GM23338 (cell line): ENCODE data around the gene SCN4A. TPM values are rescaled to one million over a fixed set of nuclear protein-coding genes. Genes with fewer than 3 reads are reported as not detected.

Experiments used
- ATAC-seq: fragments of 200-7000 bp; cut with Tn5 transposase; 3 replicates; pipeline ENCODE4 v1.9.1; 2020
- DNase-seq: peaks from one replicate; pipeline ENCODE4 v3.0.0-alpha.2; 2015; ENCODE audit warnings: low spot score
- H2AFZ ChIP-seq: fragments of 200-600 bp; sonication (generic); 2 replicates; pipeline ENCODE4 v1.8.0; 2016; ENCODE audit warnings: antibody characterized with exemption, mild to moderate bottlenecking, moderate library complexity
- H3F3A ChIP-seq: fragments of 200-600 bp; sonication (generic); replicated peaks from 2 replicates; pipeline ENCODE4 v1.8.0; 2017; ENCODE audit warnings: antibody characterized with exemption, mixed run types, low read depth
- H3K27ac ChIP-seq: fragments of 200-600 bp; sonication (generic); 2 replicates; pipeline ENCODE4 v1.6.1; 2016; ENCODE audit warnings: low read depth
- H3K27me3 ChIP-seq: fragments of 200-600 bp; sonication (generic); 2 replicates; pipeline ENCODE4 v1.8.0; 2016; ENCODE audit warnings: mild to moderate bottlenecking, mixed run types, moderate library complexity; ENCODE audit not compliant: insufficient read depth
- H3K36me3 ChIP-seq: fragments of 200-600 bp; sonication (generic); 2 replicates; pipeline ENCODE4 v1.8.0; 2016; ENCODE audit warnings: mild to moderate bottlenecking; ENCODE audit not compliant: insufficient read depth
- H3K4me1 ChIP-seq: fragments of 200-600 bp; sonication (generic); 2 replicates; pipeline ENCODE4 v1.8.0; 2016; ENCODE audit warnings: mild to moderate bottlenecking, moderate library complexity; ENCODE audit not compliant: insufficient read depth
- H3K4me2 ChIP-seq: fragments of 200-600 bp; sonication (generic); 2 replicates; pipeline ENCODE4 v1.7.1; 2017; ENCODE audit warnings: mixed run types
- H3K4me3 ChIP-seq: fragments of 200-600 bp; sonication (generic); 2 replicates; pipeline ENCODE4 v1.6.1; 2016; ENCODE audit warnings: mixed run types
- H3K79me2 ChIP-seq: fragments of 200-600 bp; sonication (generic); replicated peaks from 2 replicates; pipeline ENCODE4 v1.8.0; 2017; ENCODE audit warnings: mild to moderate bottlenecking; ENCODE audit not compliant: insufficient read depth
- H3K9me2 ChIP-seq: fragments of 200-600 bp; sonication (generic); 2 replicates; pipeline ENCODE4 v1.8.0; 2017; ENCODE audit not compliant: insufficient read depth
- H4K20me1 ChIP-seq: fragments of 200-600 bp; sonication (generic); replicated peaks from 2 replicates; pipeline ENCODE4 v1.8.0; 2017; ENCODE audit warnings: mild to moderate bottlenecking; ENCODE audit not compliant: insufficient read depth
- H3K27ac Mint-ChIP-seq: 2 replicates; pipeline ENCODE4 v1.8.0; 2020; ENCODE audit warnings: inconsistent platforms, mild to moderate bottlenecking, moderate library complexity, mixed read lengths
- H3K27me3 Mint-ChIP-seq: 3 replicates; pipeline ENCODE4 v1.8.0; 2022; ENCODE audit warnings: low read depth, mild to moderate bottlenecking, moderate library complexity, mixed read lengths, inconsistent platforms; ENCODE audit not compliant: insufficient read depth, poor library complexity
- H3K36me3 Mint-ChIP-seq: 3 replicates; pipeline ENCODE4 v1.8.0; 2021; ENCODE audit warnings: low read depth, mild to moderate bottlenecking, inconsistent platforms, moderate library complexity, mixed read lengths
- H3K4me1 Mint-ChIP-seq: 3 replicates; pipeline ENCODE4 v1.8.0; 2020; ENCODE audit warnings: mild to moderate bottlenecking, inconsistent platforms, mixed read lengths
- H3K4me3 Mint-ChIP-seq: 3 replicates; pipeline ENCODE4 v1.8.0; 2021; ENCODE audit warnings: moderate library complexity, mild to moderate bottlenecking, inconsistent platforms, mixed read lengths
- H3K9me3 Mint-ChIP-seq: 3 replicates; pipeline ENCODE4 v1.8.0; 2020; ENCODE audit warnings: moderate library complexity, mild to moderate bottlenecking, inconsistent platforms, mixed read lengths
- EZH2 ChIP-seq: fragments of 200-600 bp; sonication (generic); IDR thresholded peaks from one replicate; pipeline ENCODE4 v1.8.0; 2017; ENCODE audit warnings: antibody characterized with exemption, mild to moderate bottlenecking, low read depth; ENCODE audit not compliant: unreplicated experiment
- EZH2phosphoT487 ChIP-seq: fragments of 200-600 bp; sonication (generic); IDR thresholded peaks from one replicate; pipeline ENCODE4 v1.8.1; 2018; ENCODE audit warnings: antibody characterized with exemption; ENCODE audit not compliant: unreplicated experiment
- JUNB ChIP-seq: IDR thresholded peaks from one replicate; pipeline ENCODE4 v1.6.1; 2016; ENCODE audit warnings: antibody characterized with exemption; ENCODE audit not compliant: unreplicated experiment
- NANOG ChIP-seq: IDR thresholded peaks from 2 replicates; pipeline ENCODE4 v1.6.1; 2016; ENCODE audit warnings: antibody characterized with exemption, borderline replicate concordance
- POLR2AphosphoS5 ChIP-seq: IDR thresholded peaks from 2 replicates; pipeline ENCODE4 v1.6.1; 2016; ENCODE audit warnings: antibody characterized with exemption, low read depth
- STAT1 ChIP-seq: IDR thresholded peaks from one replicate; pipeline ENCODE4 v1.6.1; 2016; ENCODE audit warnings: antibody characterized with exemption; ENCODE audit not compliant: unreplicated experiment
- ZNF114 ChIP-seq: fragments of 250-450 bp; sonication (Bioruptor Pico); IDR thresholded peaks from 2 replicates; pipeline ENCODE4 v1.5.0; 2020; ENCODE audit warnings: mild to moderate bottlenecking, moderate library complexity
- polyA plus RNA-seq: library from polyadenylated mRNA; unstranded; fragments of >200 nt; fragmentation: Nextera tagmentation; extraction: Ambion mirVana; gene quantifications from 2 replicates; pipeline ENCODE4 v1.2.1, GENCODE V29; 2016
- total RNA-seq: library from RNA; depleted of rRNA; stranded (reverse); fragments of >200 nt; shearing (Covaris generic); gene quantifications from 2 replicates; pipeline ENCODE4 v1.2.3, GENCODE V29; 2014
- TF ChIP-seq, protein P1 (sequence below): fragments of 250-450 bp; sonication (Bioruptor Pico); IDR thresholded peaks from 2 replicates; pipeline ENCODE4 v1.5.0; 2020; ENCODE audit warnings: mild to moderate bottlenecking, moderate library complexity

SCN4A gene
- total and polyA plus RNA-seq, 2 experiments from 2014 or later, result 2.3 to 7.9 TPM

DNA sequence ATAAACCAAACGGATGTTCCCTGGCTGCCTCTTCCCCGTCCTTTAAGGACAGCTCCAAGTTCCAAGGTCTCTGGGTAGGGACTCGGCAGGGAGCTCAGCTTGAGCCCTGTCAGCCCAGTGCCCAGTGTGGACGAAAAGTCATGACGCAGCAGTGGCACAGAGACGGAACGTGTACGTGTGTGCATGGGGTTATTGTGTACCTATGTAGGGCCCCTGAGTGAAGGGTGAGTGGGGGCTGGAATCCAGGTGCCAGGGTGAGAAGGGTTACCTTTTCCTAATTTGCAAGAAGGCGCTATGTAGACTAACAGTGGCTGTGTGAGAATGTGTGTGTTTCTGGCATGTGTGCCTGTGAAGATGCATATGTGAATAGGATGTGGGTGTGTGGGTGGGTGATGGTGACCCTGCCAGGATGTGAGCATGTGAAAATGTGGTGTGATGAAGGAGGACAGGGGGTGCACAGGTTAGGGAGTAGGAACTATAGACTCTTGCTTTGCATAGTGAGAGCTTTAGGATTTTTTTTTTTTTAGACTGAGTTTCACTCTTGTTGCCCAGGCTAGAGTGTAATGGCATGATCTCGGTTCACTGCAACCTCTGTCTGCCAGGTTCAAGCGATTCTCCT, 6.0 kb downstream of the SCN4A start (continued):
- TF ChIP-seq, protein P1, sequence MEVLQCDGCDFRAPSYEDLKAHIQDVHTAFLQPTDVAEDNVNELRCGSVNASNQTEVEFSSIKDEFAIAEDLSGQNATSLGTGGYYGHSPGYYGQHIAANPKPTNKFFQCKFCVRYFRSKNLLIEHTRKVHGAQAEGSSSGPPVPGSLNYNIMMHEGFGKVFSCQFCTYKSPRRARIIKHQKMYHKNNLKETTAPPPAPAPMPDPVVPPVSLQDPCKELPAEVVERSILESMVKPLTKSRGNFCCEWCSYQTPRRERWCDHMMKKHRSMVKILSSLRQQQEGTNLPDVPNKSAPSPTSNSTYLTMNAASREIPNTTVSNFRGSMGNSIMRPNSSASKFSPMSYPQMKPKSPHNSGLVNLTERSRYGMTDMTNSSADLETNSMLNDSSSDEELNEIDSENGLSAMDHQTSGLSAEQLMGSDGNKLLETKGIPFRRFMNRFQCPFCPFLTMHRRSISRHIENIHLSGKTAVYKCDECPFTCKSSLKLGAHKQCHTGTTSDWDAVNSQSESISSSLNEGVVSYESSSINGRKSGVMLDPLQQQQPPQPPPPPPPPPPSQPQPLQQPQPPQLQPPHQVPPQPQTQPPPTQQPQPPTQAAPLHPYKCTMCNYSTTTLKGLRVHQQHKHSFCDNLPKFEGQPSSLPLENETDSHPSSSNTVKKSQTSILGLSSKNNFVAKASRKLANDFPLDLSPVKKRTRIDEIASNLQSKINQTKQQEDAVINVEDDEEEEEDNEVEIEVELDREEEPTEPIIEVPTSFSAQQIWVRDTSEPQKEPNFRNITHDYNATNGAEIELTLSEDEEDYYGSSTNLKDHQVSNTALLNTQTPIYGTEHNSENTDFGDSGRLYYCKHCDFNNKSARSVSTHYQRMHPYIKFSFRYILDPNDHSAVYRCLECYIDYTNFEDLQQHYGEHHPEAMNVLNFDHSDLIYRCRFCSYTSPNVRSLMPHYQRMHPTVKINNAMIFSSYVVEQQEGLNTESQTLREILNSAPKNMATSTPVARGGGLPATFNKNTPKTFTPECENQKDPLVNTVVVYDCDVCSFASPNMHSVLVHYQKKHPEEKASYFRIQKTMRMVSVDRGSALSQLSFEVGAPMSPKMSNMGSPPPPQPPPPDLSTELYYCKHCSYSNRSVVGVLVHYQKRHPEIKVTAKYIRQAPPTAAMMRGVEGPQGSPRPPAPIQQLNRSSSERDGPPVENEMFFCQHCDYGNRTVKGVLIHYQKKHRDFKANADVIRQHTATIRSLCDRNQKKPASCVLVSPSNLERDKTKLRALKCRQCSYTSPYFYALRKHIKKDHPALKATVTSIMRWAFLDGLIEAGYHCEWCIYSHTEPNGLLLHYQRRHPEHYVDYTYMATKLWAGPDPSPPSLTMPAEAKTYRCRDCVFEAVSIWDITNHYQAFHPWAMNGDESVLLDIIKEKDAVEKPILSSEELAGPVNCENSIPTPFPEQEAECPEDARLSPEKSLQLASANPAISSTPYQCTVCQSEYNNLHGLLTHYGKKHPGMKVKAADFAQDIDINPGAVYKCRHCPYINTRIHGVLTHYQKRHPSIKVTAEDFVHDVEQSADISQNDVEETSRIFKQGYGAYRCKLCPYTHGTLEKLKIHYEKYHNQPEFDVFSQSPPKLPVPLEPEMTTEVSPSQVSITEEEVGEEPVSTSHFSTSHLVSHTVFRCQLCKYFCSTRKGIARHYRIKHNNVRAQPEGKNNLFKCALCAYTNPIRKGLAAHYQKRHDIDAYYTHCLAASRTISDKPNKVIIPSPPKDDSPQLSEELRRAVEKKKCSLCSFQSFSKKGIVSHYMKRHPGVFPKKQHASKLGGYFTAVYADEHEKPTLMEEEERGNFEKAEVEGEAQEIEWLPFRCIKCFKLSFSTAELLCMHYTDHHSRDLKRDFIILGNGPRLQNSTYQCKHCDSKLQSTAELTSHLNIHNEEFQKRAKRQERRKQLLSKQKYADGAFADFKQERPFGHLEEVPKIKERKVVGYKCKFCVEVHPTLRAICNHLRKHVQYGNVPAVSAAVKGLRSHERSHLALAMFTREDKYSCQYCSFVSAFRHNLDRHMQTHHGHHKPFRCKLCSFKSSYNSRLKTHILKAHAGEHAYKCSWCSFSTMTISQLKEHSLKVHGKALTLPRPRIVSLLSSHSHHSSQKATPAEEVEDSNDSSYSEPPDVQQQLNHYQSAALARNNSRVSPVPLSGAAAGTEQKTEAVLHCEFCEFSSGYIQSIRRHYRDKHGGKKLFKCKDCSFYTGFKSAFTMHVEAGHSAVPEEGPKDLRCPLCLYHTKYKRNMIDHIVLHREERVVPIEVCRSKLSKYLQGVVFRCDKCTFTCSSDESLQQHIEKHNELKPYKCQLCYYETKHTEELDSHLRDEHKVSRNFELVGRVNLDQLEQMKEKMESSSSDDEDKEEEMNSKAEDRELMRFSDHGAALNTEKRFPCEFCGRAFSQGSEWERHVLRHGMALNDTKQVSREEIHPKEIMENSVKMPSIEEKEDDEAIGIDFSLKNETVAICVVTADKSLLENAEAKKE (CRISPR knock-in tag), result no peak
- TF ChIP-seq EZH2phosphoT487 (no peak), NANOG (no peak), STAT1 (no peak)

DNA sequence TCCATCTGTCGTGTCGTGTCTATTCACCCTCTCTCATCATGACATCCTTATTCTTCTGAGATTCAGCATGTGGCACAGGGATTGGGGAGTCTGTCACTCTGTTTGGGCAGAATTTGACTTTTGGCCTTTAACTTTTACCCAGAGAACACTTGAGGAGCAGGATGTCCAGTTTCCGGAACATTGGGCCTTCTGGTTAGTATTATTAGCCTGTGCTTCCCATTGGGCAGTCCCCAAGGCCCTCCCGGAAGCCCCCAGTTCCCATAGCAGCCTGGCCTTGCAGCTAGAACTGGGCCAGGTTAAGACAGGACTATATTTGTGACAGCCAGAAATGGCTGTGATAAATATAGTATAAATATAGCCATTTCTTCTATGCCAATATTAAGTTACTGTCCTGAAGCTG, 9.6 kb downstream of the SCN4A start:
- Histone ChIP-seq H3K27me3 (no peaks in the 10 kb centered on the region), H3K9me2 (no peaks in the 10 kb centered on the region), H3K4me2 (no peak overlapping the region), H3K27ac (no peak overlapping the region), H3K4me1 (peaks cover 14% of the 10 kb centered on the region; the same call in 1 of the 2 replicates), H3K36me3 (no peaks in the 10 kb centered on the region), H3F3A (0 out of 2 replicates have a peak, but pooled peaks cover 2% of the 10 kb centered on the region), H2AFZ (no peak overlapping the region), H4K20me1 (no peaks in the 10 kb centered on the region), H3K79me2 (no peaks in the 10 kb centered on the region), H3K4me3 (no peak overlapping the region)
- Mint-ChIP-seq H3K4me1 (peaks cover 20% of the 10 kb centered on the region), H3K36me3 (peaks cover 5% of the 10 kb centered on the region; the same call in 2 of the 3 replicates), H3K27ac (no peak overlapping the region), H3K4me3 (no peak overlapping the region), H3K9me3 (no peaks in the 10 kb centered on the region; the same call in 2 of the 3 replicates), H3K27me3 (peaks cover 5% of the 10 kb centered on the region)
- ATAC-seq (no peak), DNase-seq (no peak)
- no peak for TF ChIP-seq NANOG
- no peak for TF ChIP-seq POLR2AphosphoS5
- no peak for TF ChIP-seq EZH2
- no peak for TF ChIP-seq ZNF114 (CRISPR knock-in tag)
- TF ChIP-seq JUNB, result no peak
- TF ChIP-seq, protein P1 (CRISPR knock-in tag), result no peak
- TF ChIP-seq EZH2phosphoT487, result no peak
